ENCODE measurements around the gene CYP4F11. TPM values are rescaled to one million over a fixed set of nuclear protein-coding genes. Genes with fewer than 3 reads are reported as not detected.
"Not testable (repeated sequence)": the region's sequence is repeated elsewhere in the genome, so short reads cannot be mapped to it uniquely, and the experiment has no call there.

The CYP4F11 gene, protein sequence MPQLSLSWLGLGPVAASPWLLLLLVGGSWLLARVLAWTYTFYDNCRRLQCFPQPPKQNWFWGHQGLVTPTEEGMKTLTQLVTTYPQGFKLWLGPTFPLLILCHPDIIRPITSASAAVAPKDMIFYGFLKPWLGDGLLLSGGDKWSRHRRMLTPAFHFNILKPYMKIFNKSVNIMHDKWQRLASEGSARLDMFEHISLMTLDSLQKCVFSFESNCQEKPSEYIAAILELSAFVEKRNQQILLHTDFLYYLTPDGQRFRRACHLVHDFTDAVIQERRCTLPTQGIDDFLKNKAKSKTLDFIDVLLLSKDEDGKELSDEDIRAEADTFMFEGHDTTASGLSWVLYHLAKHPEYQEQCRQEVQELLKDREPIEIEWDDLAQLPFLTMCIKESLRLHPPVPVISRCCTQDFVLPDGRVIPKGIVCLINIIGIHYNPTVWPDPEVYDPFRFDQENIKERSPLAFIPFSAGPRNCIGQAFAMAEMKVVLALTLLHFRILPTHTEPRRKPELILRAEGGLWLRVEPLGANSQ
- 0.24 TPM for total RNA-seq (ENCODE audit: insufficient read depth, low replicate concordance)

DNA sequence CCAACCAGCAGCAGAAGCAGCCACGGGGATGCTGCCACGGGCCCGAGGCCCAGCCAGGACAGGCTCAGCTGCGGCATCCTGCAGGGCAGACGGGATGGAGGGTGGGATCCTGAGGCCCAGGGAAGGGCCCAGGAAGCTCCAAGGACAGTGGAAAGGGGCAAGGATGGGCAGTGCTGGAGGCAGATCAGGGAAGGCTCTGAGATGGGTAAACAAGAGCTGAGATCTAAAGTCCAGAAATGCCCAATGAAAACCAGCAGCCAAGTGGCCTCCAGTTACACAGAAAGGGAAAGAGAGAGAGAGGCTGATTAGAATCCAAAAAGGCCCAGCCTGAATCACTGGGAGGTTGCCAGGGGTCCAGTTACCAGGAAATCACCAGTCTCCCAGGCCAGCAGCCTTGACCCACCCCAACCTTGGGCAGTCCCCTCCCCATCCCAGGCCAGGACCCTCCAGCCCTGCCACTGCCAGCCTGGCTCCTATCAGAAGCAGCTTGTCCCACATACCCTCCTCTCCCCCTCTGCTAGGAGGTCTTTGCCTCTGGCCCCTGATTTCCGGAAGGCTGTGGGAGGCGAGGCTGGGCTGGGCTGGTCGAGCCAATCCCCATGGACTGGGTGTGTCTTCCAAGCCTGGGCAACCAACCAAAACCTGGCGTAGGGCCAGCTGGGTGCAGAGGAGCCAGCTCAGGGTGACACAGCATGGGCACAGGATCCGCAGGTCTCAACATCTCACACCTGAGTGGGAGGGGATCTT, at the start of gene CYP4F11:
CYP4F11 (minus strand) TSS at position 198 of the 747 bp plus-strand sequence; CDS start at position 77, 121 bp downstream.
- DNase-seq (ENCODE audit: low spot score): no peak

DNA sequence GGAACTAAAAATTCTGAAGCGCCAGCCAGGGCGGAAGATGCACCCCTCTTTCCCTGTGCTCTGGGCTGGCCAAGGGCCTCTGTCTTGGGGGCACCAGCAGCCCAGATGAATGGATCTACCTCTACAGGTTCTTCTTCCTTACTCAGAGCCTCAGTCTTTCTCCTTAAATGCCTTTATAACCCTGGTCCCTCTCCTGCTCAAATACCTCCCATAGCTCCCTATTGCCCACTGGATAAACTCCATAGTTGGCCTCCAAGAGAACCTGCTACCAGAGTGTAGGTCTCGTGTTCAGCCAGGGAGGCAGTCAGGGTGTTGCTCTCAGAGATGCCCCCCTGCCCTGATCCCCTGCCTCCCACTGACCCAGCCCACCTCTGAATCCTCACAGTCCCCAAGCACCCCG, 45.0 kb upstream of the CYP4F11 start:
- DNase-seq (ENCODE audit: low spot score): no peak

DNA sequence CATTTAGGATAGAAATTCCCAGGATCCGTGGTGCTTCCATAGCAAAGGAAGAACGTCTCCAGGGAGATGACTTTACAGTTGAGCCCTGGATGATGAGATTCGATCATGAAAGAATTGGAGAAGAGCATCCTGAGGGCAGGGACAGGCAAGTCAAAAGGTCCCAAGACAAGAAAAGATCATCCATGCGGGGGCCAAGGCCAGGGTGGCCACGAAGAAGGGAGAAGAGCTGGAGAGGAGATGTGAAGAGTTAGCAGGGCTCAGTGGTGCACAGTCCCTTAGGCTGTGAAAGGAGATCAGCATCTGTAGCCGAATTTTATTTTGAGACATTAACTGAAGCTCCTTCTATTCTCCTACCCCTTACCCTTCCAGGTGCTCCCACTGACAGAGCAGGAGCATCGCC, 43.4 kb upstream of the CYP4F11 start:
- no peak for DNase-seq (ENCODE audit: low spot score)

DNA sequence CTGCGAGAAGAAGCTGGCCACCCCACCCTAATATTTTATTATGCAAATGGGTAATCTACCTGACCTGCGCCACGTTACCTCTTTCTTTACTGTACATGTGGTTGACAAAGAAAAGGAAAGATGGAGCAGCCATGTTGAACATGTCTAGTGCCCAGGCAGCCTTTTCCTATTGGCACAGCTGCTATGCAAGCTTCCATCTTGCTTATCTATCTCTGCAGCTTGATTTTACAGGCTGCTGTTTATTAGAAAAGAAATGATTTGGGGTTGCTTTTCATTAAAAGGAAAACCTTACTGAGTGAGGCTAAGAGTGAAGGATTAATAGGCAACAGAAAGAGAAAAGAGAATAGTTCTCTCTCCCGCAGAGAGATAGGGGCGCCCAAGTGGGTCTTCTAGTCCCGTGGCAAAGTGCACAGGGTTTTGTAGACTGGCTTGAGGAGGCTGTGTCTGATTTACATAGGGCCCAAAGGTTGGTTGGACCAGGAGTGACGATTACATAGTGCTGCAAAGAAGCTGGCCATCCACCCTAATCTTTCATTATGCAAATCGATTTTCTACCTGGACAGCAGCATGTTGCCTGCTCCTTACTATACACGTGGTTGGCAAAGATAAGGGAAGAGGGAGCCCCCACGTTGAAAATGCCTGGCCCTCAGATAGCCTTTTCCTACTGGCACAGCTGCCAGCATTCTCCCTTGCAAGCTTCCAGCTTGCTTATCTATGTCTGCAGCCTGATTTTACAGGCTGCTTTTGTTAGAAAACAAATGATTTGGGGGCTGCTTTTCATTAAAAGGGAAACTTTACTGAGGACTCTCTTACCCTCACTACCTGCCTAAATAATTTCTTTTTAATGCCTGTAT, 42.7 kb upstream of the CYP4F11 start:
- no peak for DNase-seq (ENCODE audit: low spot score)

DNA sequence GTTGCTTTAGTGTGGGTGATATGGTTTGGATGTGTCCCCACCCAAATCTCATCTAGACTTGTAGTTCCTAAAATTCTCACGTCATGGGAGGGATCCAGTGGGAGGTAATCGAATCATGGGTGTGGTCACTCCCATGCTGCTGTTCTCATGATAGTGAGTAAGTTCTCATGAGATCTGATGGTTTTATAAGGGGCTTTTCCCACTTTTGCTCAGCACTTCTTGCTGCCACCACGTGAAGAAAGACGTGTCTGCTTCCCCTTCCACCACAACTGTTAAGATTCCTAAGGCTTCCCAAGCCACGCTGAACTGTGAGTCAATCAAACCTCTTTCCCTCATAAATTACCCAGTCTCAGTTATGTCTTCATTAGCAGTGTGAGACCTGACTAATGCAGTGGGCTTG, 40.5 kb upstream of the CYP4F11 start:
- DNase-seq (ENCODE audit: low spot score): no peak

DNA sequence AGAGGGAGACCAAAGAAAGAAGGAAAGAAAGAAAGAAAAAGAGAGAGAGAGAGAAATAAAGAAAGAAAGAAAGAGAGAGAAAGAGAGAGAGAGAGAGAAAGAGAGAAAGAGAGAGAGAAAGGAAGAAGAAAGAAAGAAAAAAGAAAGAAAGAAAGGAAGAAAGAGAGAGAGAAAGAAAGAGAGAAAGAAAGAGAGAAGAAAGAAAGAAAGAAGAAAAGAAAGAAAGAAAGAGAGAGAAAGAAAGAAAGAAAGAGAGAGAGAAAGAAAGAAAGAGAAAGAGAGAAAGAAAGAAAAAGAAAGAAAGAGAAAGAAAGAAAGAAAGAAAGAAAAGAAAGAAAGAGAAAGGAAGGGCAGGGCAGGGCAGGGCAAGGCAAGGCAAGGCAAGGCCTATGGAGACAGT, 37.7 kb upstream of the CYP4F11 start:
- DNase-seq (ENCODE audit: low spot score): not testable (repeated sequence)

DNA sequence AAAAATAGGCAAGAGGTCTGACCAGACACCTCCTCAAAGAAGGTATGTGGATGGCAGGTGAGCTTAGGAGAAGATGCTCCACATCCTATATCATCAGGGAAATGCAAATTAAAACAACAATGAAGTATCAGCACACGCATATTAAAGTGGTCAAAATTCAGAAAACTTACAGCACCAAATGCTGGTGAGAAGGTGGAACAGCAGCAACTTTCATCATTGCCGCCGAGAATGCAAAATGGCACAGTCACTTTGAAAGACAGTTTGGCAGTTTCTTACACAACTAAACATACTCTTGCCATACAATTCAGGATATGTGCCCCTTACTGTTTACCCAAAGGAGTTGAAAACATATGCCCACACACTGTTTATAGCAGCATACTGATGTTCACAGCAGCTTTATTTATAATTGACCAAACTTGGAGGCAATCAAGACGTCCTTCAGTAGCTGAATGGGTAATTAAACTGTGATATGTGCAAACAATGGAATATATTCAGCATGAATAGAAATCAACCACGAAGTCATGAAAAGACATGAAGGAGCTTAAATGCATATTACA, 37.0 kb upstream of the CYP4F11 start:
- no peak for DNase-seq (ENCODE audit: low spot score)

DNA sequence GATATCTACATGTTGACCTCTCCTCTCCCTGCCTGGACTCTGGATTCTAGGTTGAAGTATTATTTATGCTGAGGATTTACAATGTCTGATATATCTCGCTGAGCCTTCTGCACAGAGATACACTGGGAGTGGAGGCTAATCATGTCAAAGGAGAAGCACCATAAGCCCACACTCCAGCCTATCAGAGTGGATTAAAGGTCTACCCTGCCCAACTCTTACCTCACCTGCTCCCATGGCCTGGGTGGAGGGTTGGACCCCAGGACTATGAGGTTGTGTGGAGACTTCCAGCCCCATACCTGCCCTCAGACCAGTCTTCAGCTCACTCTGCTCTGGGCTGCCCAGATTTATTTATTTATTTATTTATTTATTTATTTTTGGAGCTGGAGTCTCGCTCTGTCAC, 29.9 kb upstream of the CYP4F11 start:
- DNase-seq (ENCODE audit: low spot score): no peak

DNA sequence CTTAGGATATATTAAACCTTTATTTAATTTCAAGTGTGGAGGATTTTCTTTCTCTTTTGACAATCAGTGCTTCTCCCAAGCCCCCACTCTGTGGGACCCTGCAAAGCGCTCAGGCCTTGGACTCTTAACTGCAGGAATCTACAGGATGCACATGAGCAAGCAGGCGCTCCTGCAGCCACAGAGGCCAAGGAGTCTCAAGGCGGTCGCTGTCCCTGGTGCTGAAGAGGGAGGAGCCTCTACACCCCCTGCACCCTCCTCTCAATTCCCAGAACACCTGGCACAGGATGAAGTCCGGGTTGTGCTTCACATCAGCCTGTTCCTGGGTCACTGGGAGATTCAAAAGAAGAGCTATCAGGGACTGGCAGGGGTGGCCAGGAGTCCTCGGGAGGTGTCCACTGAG, 28.0 kb upstream of the CYP4F11 start:
- no peak for DNase-seq (ENCODE audit: low spot score)

DNA sequence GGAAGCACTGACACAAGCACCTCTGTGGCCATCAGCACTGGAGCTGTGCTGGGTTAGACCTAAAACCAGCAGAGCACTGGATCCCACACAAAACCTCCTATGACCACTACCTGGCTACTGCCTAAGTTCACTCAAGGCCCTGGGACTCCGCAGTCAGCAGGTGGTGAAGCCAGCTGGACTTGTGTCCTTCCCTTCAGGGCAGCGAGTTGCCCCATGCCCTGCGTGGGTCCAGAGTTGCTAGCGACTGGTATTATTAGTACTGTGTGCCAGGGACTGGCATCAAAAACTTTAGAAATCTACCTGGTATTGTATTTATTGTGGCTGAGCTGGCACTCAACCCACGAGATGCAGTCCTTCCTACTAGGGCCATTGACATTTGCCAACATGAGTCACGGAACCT, 20.5 kb upstream of the CYP4F11 start:
- DNase-seq (ENCODE audit: low spot score): no peak

DNA sequence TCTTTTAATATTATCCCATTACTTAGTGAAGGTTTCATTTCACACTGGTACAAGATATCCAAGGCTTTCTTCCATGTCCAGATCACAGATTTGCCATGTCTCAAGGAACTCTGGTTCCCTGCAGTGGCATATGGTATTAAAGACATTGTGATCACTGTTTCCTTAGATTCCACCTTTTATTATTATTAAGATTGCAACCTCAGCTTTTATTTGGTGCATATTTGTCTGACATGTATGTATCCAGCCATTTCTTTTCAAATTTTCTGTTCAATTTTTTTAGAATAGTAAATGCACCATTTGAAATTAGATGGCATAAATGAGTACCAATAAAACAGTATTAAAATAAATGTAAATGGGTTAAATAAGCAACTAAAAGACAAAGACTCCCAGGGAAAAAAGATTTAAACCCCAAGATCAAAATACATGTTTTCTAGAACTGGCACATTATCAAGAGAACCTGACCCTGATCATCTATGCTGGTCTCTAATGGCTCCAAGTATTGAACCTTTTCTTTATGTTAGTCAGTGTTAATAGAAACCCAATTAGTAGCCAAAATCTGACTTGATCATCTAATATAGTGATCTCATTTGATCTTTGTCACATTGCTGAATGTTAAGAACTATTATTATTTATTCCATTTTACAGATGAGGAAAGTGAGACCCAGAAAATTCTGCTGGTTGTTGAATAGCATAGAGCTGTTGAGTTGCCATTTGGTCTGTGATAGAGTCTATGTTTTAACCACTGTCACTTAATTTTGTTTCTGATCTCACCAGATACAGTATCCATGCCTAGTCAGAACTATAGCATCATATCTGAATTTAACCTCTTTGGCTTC, 14.1 kb upstream of the CYP4F11 start, which contains the start of gene OR10H4:
OR10H4 (plus strand) TSS at position 786 of the 836 bp plus-strand sequence; CDS start at position 786, 0 bp downstream.
- no peak for DNase-seq (ENCODE audit: low spot score)

DNA sequence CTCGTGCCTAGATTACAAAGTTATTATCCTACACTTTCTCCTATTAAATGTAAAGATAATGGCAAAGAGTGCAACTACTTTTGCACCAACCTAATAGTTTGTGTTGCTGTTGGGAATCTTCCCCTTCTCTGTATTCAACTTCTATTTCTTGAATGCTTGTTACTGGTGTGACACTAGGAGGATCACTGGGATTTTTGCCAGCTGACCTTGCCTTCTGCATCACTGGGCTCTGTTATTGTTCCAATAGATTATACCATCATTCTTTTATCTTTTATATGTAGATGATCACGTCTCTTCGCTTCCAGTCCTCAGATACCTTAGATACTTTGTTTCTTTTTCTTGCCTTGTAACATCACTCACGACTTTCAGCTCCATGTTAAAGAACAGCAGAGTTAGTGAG, 11.0 kb upstream of the CYP4F11 start:
- DNase-seq (ENCODE audit: low spot score): no peak

DNA sequence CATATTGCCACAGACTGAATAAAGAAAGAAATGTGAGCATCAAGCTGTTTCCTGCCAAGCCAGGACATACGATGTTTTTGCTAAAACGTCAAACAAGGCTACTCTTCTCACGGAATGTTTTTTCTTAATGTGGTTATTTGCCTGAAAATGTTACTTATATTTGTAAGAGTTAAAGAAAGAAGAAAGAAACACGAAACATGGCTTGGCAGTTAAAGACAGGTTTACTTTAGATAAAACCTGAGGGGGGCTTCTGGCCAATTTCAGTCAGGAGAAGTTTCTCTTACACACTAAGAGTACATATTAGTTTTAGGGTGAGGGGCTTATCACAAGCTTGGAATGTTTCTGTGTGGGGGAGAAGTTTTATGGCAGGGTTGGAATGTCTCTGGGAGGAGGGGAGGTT, 10.1 kb upstream of the CYP4F11 start:
- no peak for DNase-seq (ENCODE audit: low spot score)

DNA sequence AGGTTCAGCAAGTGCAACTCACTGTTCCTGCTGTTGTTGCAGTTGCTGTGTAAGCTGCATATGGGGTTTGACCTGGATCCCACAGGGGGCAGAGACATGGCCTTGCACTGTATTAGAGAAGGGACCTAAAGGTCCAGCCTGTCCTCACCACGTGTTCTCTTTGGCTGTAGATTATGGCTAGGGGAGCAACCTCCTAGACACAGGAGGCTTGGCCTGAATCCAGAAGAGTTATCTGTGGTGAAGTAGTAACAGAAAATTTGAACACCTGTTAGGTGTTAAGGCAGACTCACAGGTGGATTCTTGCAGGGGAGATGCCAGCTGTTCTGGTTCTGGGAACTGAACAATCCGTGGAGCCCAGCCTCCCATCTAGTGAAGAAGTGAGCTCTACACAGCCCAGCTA, 3.4 kb upstream of the CYP4F11 start:
- no peak for DNase-seq (ENCODE audit: low spot score)

DNA sequence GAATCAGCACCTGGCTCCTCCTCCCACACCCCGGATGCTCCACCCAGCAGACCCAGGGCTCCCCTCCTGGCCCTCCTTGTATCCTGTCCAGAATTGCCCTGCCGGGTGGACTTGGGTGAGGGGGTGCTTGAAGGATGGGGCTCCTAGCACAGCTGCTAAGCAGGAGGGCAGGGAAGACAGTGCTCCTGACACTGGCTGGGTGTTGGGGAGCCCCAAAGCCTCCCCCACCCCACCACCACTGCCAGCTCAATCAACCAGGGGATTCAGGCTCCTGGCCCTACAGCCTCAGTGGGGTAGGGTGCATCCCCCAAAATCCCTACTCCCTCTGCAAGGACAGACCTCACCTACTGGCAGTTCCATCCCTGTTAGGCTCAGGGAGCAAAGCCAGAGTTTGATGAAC, 2.6 kb upstream of the CYP4F11 start:
- DNase-seq (ENCODE audit: low spot score): no peak

DNA sequence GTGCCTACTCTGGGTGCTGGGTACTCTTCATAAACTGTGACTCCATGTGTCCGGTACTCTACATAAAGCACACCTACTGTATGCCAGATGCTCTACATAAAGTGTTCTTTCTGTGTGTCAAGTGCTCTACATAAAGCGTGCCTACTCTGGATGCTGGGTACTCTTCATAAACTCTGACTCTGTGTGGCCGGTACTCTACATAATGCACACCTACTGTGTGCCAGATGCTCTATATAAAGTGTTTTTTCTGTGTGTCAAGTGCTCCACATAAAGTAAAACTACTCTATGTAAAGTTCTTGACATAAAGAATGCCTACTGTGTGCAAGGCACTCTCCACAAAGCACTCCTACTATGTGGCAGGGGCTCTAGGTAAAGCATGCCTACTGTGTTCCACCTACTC, 1.8 kb upstream of the CYP4F11 start:
- no peak for DNase-seq (ENCODE audit: low spot score)

DNA sequence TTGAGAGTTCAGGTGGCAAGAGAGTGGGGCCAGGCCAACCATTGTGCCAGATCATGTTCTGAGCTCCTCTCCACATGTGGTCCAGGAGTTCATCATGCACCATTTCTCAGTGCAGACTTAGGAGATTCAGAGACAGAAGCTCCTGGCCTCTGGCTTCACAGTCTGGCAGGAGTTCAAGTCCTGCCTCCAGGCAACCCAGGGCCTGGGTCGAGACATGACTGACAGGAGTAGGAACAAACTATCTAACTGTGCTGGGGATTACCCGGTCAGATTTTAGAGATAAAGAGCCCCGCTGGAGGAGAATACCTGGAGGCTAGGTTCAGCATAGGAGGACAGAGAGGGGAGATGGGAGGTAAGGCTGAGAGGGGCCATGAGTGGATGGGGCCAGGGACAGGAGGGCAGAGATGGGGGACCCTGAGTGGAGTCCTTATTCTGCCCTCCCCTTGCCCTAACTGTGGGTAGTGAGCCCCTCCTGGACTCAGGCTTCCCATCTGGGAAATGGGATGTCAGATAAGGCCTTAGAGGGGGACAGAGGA, 906 bp upstream of the CYP4F11 start:
- DNase-seq (ENCODE audit: low spot score): no peak

DNA sequence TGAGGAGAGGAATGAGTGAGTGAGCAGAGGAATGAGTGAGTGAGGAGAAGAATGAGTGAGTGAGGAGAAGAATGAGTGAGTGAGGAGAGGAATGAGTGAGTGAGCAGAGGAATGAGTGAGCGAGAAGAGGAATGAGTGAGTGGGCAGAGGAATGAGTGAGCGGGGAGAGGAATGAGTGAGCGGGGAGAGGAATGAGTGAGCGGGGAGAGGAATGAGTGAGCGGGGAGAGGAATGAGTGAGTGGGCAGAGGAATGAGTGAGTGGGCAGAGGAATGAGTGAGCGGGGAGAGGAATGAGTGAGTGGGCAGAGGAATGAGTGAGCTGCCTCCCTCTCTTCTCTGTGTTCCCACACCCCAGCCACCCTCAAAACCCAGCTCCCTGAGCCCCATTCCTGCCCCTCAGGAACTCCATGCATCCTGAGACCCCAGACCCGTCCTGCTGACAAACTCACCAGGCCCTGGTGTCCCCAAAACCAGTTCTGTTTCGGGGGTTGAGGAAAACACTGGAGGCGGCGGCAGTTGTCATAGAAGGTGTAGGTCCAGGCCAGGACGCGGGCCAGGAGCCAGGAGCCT, 483 bp downstream of the CYP4F11 start:
- DNase-seq (ENCODE audit: low spot score): not testable (repeated sequence)

DNA sequence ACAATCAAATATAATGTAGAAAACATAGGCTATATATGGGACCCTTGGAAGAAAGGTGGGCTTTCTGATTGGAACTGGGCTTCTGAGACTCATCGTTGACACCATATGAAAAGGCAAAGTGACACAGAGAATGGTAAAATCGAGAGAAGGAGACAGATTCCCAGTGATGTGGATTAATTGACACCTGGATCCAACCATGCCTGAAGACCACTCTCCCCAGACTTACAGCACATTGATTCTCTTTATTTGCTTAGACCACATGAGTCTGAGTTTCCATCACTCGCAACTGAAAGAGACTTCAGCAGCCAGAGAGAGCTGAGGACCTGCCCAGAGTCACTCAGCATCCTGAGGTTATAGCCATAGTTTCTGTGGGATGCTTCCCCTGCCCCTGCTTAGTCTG, 6.0 kb downstream of the CYP4F11 start:
- DNase-seq (ENCODE audit: low spot score): no peak

DNA sequence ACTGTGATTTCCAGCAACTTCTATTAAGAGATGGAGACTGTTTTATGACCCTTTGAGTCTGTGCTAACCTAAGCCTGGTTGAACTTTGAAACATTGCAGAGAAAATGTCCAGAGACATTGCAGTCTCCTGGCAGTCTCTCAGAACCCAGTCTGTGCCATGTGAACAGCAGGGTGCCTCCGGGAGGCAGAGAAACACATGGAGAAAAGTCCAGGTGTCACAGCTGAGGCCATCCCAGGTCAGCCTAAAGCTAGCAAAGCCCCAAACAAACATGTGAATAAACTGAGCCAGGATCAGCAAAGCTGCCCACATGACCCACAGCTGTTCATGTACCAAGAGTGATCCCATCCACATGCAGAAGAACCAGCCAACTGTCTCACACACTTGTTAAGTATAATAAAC, 7.8 kb downstream of the CYP4F11 start:
- DNase-seq (ENCODE audit: low spot score): no peak
